Ectodermal cell (in vitro differentiated cells): ENCODE results near the gene ACSBG1.

Experiments used
- H3K27ac ChIP-seq: 2 replicates; pipeline ENCODE4 v1.7.0; 2013; ENCODE audit warnings: mild to moderate bottlenecking, low read depth, low read length; ENCODE audit not compliant: insufficient read depth, poor library complexity, severe bottlenecking
- H3K27me3 ChIP-seq: 2 replicates; pipeline ENCODE4 v1.7.0; 2013; ENCODE audit warnings: mild to moderate bottlenecking, low read length; ENCODE audit not compliant: insufficient read depth, control insufficient read depth, poor library complexity, severe bottlenecking
- H3K36me3 ChIP-seq: one replicate; pipeline ENCODE4 v1.7.0; 2013; ENCODE audit warnings: low read length; ENCODE audit not compliant: control insufficient read depth, insufficient read depth
- H3K4me1 ChIP-seq: one replicate; pipeline ENCODE4 v1.7.0; 2013; ENCODE audit warnings: low read length; ENCODE audit not compliant: control insufficient read depth, insufficient read depth
- H3K4me3 ChIP-seq: 2 replicates; pipeline ENCODE4 v1.7.0; 2013; ENCODE audit warnings: low read depth, low read length, control low read depth; ENCODE audit not compliant: insufficient read depth
- H3K9me3 ChIP-seq: 2 replicates; pipeline ENCODE4 v1.7.0; 2013; ENCODE audit warnings: mild to moderate bottlenecking, low read length, moderate library complexity; ENCODE audit not compliant: control insufficient read depth
- WGBS, 2 experiments: methylation state at CpG; one replicate each; pipeline ENCODE4 v1.1.7; 2013; ENCODE audit warnings: missing lambda C conversion rate in 2 of 2; 5-methylcytosine and 5-hydroxymethylcytosine counted together

Gene ACSBG1

GRCh38 chr15:78265137-78265460 lies 30.7 kb upstream of the ACSBG1 start:
- WGBS, 2 experiments = 72 to 74% methylated on average over 12 of the region's 12 CpGs
- H3K9me3 ChIP-seq = no peaks in the 10 kb centered on the region
- H3K27me3 ChIP-seq = peaks cover 44% of the 10 kb centered on the region
- no peak overlapping the region for H3K27ac ChIP-seq
- peak overlapping the region; percentile 31 for H3K4me3 ChIP-seq
- H3K36me3 ChIP-seq = no peaks in the 10 kb centered on the region
- H3K4me1 ChIP-seq = no peaks in the 10 kb centered on the region

DNA sequence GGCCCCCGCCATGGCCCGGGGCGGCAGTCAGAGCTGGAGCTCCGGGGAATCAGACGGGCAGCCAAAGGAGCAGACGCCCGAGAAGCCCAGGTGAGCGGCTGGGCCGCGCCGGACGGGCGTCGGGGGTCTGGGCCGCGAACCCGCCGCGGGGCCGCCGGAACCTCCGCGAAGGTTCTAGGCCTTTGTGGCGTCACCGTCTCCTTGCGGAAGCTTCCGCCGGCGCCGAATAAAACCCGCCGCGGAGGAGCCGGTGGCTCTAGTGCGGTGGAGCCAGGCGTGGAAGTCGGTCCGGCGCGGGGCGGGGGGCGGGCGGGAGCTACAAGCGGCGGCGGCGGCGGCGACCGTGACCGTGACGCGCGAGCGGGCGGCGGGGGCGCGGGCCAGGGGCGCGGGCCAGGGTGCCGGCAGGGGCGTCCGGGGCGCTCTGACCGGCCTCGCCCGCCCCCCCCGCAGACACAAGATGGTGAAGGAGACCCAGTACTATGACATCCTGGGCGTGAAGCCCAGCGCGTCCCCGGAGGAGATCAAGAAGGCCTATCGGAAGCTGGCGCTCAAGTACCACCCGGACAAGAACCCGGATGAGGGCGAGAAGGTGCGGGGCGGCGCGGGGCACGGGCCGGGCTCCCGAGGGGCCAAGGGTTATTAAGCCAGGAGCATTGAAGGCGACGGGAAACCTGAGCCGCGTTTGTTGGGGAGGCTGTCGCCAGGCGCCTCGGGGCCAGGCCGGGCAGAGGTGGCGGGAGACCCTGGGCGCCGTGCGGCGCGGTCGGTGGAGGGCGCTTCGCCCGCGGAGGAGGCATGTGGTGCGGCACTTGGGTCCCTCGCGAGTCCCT lies 30.2 kb upstream of the ACSBG1 start, which contains the start of gene DNAJA4:
Gene DNAJA4, plus strand, starts transcription at position 259 of the 833 bp plus-strand sequence. Its CDS starts 202 bp downstream, at position 461.
- 31 to 32% methylated on average over 107 of the region's 107 CpGs for WGBS, 2 experiments

DNA sequence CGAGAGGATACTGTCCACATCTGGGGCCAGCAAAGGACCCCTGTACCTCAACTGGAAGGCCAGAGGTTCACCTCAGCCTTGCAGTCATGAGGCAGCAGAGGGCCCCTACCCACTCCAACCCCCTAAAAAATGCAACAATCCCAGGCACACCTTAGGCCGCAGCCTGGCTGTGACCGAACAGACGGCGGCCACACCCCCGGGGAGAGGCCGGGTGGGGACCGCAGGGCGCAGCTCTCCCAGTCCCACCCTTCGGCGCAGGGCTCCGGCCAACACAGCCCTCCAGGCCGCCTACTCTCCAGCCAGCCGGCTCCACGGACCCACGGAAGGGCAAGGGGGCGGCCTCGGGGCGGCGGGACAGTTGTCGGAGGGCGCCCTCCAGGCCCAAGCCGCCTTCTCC lies 29.5 kb upstream of the ACSBG1 start:
- peaks cover 44% of the 10 kb centered on the region for H3K27me3 ChIP-seq
- WGBS, 2 experiments = 86 to 87% methylated on average over 23 of the region's 23 CpGs
- no peak overlapping the region for H3K4me3 ChIP-seq

More for the DNA sequence above, 30.2 kb upstream of the ACSBG1 start, which contains the start of gene DNAJA4:
- H3K36me3 ChIP-seq = no peaks in the 10 kb centered on the region
- no peaks in the 10 kb centered on the region for H3K9me3 ChIP-seq
- peaks cover 44% of the 10 kb centered on the region for H3K27me3 ChIP-seq
- peak within 1 kb of the TSS; percentile 31 for H3K4me3 ChIP-seq
- no peaks in the 10 kb centered on the region for H3K4me1 ChIP-seq
- H3K27ac ChIP-seq = no peak within 1 kb of the TSS

GRCh38 chr15:78263351-78263781 lies 29.0 kb upstream of the ACSBG1 start:
- Histone ChIP-seq H3K36me3 (no peaks in the 10 kb centered on the region), H3K9me3 (no peaks in the 10 kb centered on the region), H3K4me3 (no peak overlapping the region), H3K27me3 (peaks cover 44% of the 10 kb centered on the region), H3K27ac (no peak overlapping the region), H3K4me1 (no peaks in the 10 kb centered on the region)
- 91 to 96% methylated on average over 7 of the region's 7 CpGs for WGBS, 2 experiments

More for the DNA sequence above, 29.5 kb upstream of the ACSBG1 start:
- no peaks in the 10 kb centered on the region for H3K4me1 ChIP-seq
- H3K27ac ChIP-seq = no peak overlapping the region
- no peaks in the 10 kb centered on the region for H3K9me3 ChIP-seq
- H3K36me3 ChIP-seq = no peaks in the 10 kb centered on the region

DNA sequence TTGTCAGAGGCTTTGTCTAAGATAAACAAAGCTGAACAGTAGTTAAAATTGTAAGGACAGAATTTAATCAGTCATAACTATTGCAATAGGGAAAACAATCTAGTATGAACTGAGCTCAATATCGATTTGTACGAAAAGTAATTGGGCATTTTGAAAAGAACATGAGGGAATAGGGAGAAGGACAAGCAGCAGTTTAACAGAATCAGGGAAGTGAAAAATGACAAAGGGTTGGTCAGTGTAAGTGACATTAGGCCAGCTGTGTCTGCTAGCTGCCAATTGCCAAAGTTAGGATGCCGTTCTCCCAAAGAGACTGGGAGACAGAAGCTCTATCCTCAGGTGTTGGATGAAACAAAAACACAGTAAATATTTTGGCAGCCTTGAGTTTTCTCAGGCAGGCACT lies 26.7 kb upstream of the ACSBG1 start:
- H3K4me3 ChIP-seq = no peak overlapping the region
- H3K9me3 ChIP-seq = no peaks in the 10 kb centered on the region
- WGBS, 2 experiments = 93% methylated on average over 3 of the region's 3 CpGs
- no peaks in the 10 kb centered on the region for H3K36me3 ChIP-seq
- no peaks in the 10 kb centered on the region for H3K4me1 ChIP-seq
- peaks cover 38% of the 10 kb centered on the region for H3K27me3 ChIP-seq
- H3K27ac ChIP-seq = no peak overlapping the region

- Histone ChIP-seq H3K27ac (no peak overlapping the region), H3K4me1 (no peaks in the 10 kb centered on the region), H3K36me3 (no peaks in the 10 kb centered on the region), H3K4me3 (no peak overlapping the region), H3K9me3 (no peaks in the 10 kb centered on the region), H3K27me3 (peaks cover 32% of the 10 kb centered on the region)
- 59 to 67% methylated on average over 2 of the region's 2 CpGs for WGBS, 2 experiments
These were observed 26.1 kb upstream of the ACSBG1 start for GRCh38 chr15:78260489-78260888.

GRCh38 chr15:78259232-78259631 lies 24.9 kb upstream of the ACSBG1 start:
- H3K27ac ChIP-seq = no peak overlapping the region
- no peaks in the 10 kb centered on the region for H3K36me3 ChIP-seq
- no peaks in the 10 kb centered on the region for H3K9me3 ChIP-seq
- peaks cover 19% of the 10 kb centered on the region for H3K27me3 ChIP-seq
- 88% methylated on average over 3 of the region's 3 CpGs for WGBS, 2 experiments
- no peak overlapping the region for H3K4me3 ChIP-seq
- H3K4me1 ChIP-seq = no peaks in the 10 kb centered on the region

DNA sequence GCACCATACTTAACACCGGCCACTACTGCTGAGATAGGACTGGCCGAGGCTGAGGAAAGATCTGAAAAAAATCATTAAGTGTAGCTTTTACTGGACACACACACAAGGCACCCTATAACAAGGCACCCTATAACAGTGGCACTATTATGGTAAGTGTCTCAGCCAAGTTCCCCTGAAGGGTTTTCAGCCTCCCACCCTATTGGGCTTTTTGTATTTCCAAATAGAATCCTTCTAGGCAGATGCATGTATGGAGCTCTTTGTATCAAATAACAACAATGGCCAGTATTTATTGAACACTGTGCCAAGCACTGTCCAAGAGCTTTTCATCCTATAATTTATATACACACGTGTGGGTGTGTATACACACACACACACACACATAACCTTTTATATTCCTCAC lies 23.3 kb upstream of the ACSBG1 start:
- WGBS, 2 experiments = 94 to 100% methylated on average over 2 to 3 of the region's 3 CpGs
- Histone ChIP-seq H3K4me1 (no peaks in the 10 kb centered on the region), H3K9me3 (no peaks in the 10 kb centered on the region)

GRCh38 chr15:78256044-78256437 lies 21.7 kb upstream of the ACSBG1 start:
- no peak overlapping the region for H3K4me3 ChIP-seq

More for the DNA sequence above, 23.3 kb upstream of the ACSBG1 start:
- no peak overlapping the region for H3K27ac ChIP-seq
- H3K36me3 ChIP-seq = no peaks in the 10 kb centered on the region
- H3K4me3 ChIP-seq = no peak overlapping the region
- H3K27me3 ChIP-seq = peaks cover 5% of the 10 kb centered on the region

DNA sequence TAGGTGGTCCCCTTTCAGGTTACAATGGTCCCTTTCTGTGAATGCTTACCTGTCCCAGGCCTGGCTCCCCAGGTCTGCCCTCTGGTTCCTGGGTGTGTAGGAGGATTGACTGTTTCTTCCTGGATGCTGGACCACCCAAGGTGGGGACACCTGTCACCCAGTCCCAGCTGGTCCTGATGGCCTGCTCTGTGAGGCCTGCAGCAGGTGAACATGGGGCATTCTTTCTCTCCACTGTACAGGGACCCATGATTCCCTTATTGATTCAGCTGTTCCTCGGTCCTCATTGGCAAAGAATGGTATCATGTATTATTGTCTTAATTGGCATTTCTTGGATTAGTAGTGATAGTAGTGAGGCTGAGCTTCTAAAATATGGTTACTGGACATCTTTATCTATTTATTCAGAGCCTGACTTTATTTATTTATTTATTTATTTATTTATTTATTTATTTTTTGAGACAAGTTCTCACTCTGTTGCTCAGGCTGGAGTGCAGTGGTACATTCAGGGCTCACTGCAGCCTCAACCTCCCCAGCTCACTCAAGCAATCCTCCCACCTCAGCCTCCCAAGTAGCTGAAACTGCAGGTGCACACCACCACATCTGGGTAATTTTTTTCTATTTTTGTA lies 21.2 kb upstream of the ACSBG1 start:
- H3K36me3 ChIP-seq = no peaks in the 10 kb centered on the region
- H3K4me1 ChIP-seq = no peaks in the 10 kb centered on the region
- H3K27ac ChIP-seq = no peak overlapping the region
- H3K27me3 ChIP-seq = no peaks in the 10 kb centered on the region
- WGBS, 2 experiments = 90 to 95% methylated on average over 1 of the region's 1 CpG
- no peaks in the 10 kb centered on the region for H3K9me3 ChIP-seq
- H3K4me3 ChIP-seq = no peak overlapping the region

More at GRCh38 chr15:78256044-78256437, 21.7 kb upstream of the ACSBG1 start:
- Histone ChIP-seq H3K9me3 (no peaks in the 10 kb centered on the region), H3K27ac (no peak overlapping the region), H3K36me3 (no peaks in the 10 kb centered on the region), H3K4me1 (no peaks in the 10 kb centered on the region), H3K27me3 (peaks cover under 1% of the 10 kb centered on the region)
- WGBS, 2 experiments = 70 to 95% methylated on average over 3 of the region's 3 CpGs
